Uterus (tissue), 4 donors: ENCODE data around the gene HSPB6. TPM values are rescaled to one million over a fixed set of nuclear protein-coding genes. Genes with fewer than 3 reads are reported as not detected.

Experiments
- DNase-seq, 2 donors: peaks; one replicate each; pipeline ENCODE4 v3.0.0-alpha.2; 2019 to 2020
- H3K27ac ChIP-seq, 2 donors: fragments of 200-600 bp; sonication (generic); 1 replicate in 1 of 2; 2 replicates in 1 of 2; pipeline ENCODE4 v1.5.1; 2016 to 2018
- H3K27me3 ChIP-seq, 2 donors: fragments of 200-600 bp; sonication (generic); one replicate each; pipeline ENCODE4 v1.5.1; 2018 to 2019; ENCODE audit warnings: control low read depth in 1 of 2
- H3K36me3 ChIP-seq, 2 donors: fragments of 200-600 bp; sonication (generic); one replicate each; pipeline ENCODE4 v1.5.1; 2019; ENCODE audit warnings: control low read depth in 1 of 2
- H3K4me1 ChIP-seq, 2 donors: fragments of 200-600 bp; sonication (generic); one replicate each; pipeline ENCODE4 v1.5.1; 2018 to 2019; ENCODE audit warnings: control low read depth in 1 of 2
- H3K4me3 ChIP-seq, 2 donors: fragments of 200-600 bp; sonication (generic); 1 replicate in 1 of 2; 2 replicates in 1 of 2; pipeline ENCODE4 v1.5.1; 2018 to 2019; ENCODE audit warnings: mild to moderate bottlenecking in 1 of 2
- H3K9me3 ChIP-seq, 2 donors: fragments of 200-600 bp; sonication (generic); one replicate each; pipeline ENCODE4 v1.5.1; 2019; ENCODE audit warnings: control low read depth in 1 of 2
- CTCF ChIP-seq, 4 experiments: fragments of 200-600 bp in 2 of 4; fragments of 450-650 bp in 2 of 4; sonication (generic) in 2 of 4; IDR thresholded peaks; one replicate each; pipeline ENCODE4 v1.5.1; 2016 to 2019; ENCODE audit warnings: antibody characterized with exemption in 4 of 4, mild to moderate bottlenecking in 2 of 4, moderate library complexity in 1 of 4
- POLR2A ChIP-seq, 2 donors: fragments of 450-650 bp; IDR thresholded peaks; one replicate each; pipeline ENCODE4 v1.6.1; 2016; ENCODE audit warnings: antibody characterized with exemption in 2 of 2, mild to moderate bottlenecking in 1 of 2, moderate library complexity in 1 of 2
- intact Hi-C: fragments of 100-400 bp; cut with DNase I; formaldehyde crosslinking; loops from one replicate; pipeline ENCODE4 v1.15.1; 2023; ENCODE audit warnings: low total_unique reads
- total RNA-seq, 4 donors: library from RNA; depleted of rRNA in 3 of 4; stranded (reverse); fragments of >200 nt in 3 of 4; gene quantifications; one replicate each; pipeline versions ENCODE4 v1.1.0 to v1.2.4, GENCODE V29; 2014 to 2023
- donor health status: DM: yes; HTN: yes; CAD: no.

The HSPB6 gene
- total RNA-seq, 4 donors from 2014 or later: 24.5 to 217 (median 134) TPM

- H3K36me3 ChIP-seq: no peaks in the 10 kb centered on the region
- no peaks in the 10 kb centered on the region for H3K27me3 ChIP-seq
- H3K4me1 ChIP-seq: no peaks in the 10 kb centered on the region
- H3K27ac ChIP-seq: no peak overlapping the region
- DNase-seq: no peak
- TF ChIP-seq POLR2A (IDR thresholded peaks at IDR 0.05) (no peak), CTCF (IDR thresholded peaks at IDR 0.05) (no peak)
- intact Hi-C loops: no loop called here
- no peak overlapping the region for H3K4me3 ChIP-seq
- no peaks in the 10 kb centered on the region for H3K9me3 ChIP-seq
Observed at GRCh38 chr19:35764432-35765315, 7.8 kb upstream of the HSPB6 start.

GRCh38 chr19:35760711-35761349 is 4.0 kb upstream of the HSPB6 start:
- Histone ChIP-seq H3K27me3 (no peaks in the 10 kb centered on the region), H3K4me3 (no peak overlapping the region), H3K27ac (no peak overlapping the region), H3K36me3 (no peaks in the 10 kb centered on the region), H3K4me1 (peaks cover 0 to 9% of the 10 kb centered on the region in 2 donors), H3K9me3 (no peaks in the 10 kb centered on the region)
- intact Hi-C loops: no loop called here
- DNase-seq: no peak
- TF ChIP-seq CTCF (IDR thresholded peaks at IDR 0.05): no peak
- no peak for TF ChIP-seq POLR2A (IDR thresholded peaks at IDR 0.05)

- Histone ChIP-seq H3K4me3 (no peak overlapping the region), H3K9me3 (no peaks in the 10 kb centered on the region), H3K4me1 (peaks cover 0 to 13% of the 10 kb centered on the region in 2 donors), H3K27ac (no peak overlapping the region), H3K36me3 (no peaks in the 10 kb centered on the region), H3K27me3 (no peaks in the 10 kb centered on the region)
- intact Hi-C loops: no loop called here
- DNase-seq: no peak
- no peak for TF ChIP-seq POLR2A (IDR thresholded peaks at IDR 0.05)
- TF ChIP-seq CTCF (IDR thresholded peaks at IDR 0.05): no peak
Observed at GRCh38 chr19:35759697-35760096, 2.9 kb upstream of the HSPB6 start.

GRCh38 chr19:35757749-35758608 is 1.1 kb upstream of the HSPB6 start, which contains the start of gene PROSER3:
TSS of gene PROSER3 (plus strand) at chr19:35758176. CDS start at chr19:35758216, 40 bp downstream.
- Histone ChIP-seq H3K27ac (peak within 1 kb of the TSS; percentile 98 to 99), H3K4me1 (peaks cover 0 to 17% of the 10 kb centered on the region in 2 donors), H3K27me3 (no peaks in the 10 kb centered on the region), H3K36me3 (no peaks in the 10 kb centered on the region), H3K9me3 (no peaks in the 10 kb centered on the region), H3K4me3 (peak within 1 kb of the TSS; percentile 94 to 96)
- TF ChIP-seq POLR2A (IDR thresholded peaks at IDR 0.05) (peak; percentile 26 to 89), CTCF (IDR thresholded peaks at IDR 0.05) (no peak)
- DNase-seq: peak; percentile 99
- intact Hi-C loops: no loop called here
